ENCODE results near the gene FCN3.

The FCN3 gene

GRCh38 chr1:27341525-27342252 lies 32.9 kb downstream of the FCN3 start, which contains the start of gene SYTL1:
Gene SYTL1, plus strand, starts transcription at chr1:27342022. Its CDS starts 3,313 bp downstream, at chr1:27345335.
- peak; percentile 30 for DNase-seq (ENCODE audit: low read depth)

- DNase-seq (ENCODE audit: low read depth): no peak
These were observed 35.4 kb downstream of the FCN3 start for GRCh38 chr1:27339213-27339612.

DNA sequence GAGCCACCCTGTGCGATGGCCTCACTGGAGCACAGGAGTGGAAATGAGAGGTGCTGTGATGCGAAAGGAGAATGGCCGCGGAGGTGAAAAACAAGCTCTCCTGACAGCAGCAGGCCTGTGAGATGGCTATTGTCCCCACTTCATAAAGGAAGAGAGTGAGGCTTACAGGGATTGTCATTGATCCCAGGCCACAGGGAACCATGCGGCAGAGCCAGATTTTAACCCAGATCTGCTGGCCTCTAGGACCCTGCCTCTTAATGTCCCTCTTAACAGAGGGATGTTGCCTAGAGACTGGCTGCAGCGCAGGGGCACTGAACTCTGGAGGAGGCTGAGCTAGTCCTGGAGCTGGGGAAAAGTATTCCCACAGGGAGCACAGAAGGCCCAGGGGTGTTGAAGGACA lies 35.9 kb downstream of the FCN3 start:
- DNase-seq (ENCODE audit: low read depth): no peak

- no peak for DNase-seq (ENCODE audit: low read depth)
These were observed 37.9 kb downstream of the FCN3 start for GRCh38 chr1:27336756-27337155.

DNA sequence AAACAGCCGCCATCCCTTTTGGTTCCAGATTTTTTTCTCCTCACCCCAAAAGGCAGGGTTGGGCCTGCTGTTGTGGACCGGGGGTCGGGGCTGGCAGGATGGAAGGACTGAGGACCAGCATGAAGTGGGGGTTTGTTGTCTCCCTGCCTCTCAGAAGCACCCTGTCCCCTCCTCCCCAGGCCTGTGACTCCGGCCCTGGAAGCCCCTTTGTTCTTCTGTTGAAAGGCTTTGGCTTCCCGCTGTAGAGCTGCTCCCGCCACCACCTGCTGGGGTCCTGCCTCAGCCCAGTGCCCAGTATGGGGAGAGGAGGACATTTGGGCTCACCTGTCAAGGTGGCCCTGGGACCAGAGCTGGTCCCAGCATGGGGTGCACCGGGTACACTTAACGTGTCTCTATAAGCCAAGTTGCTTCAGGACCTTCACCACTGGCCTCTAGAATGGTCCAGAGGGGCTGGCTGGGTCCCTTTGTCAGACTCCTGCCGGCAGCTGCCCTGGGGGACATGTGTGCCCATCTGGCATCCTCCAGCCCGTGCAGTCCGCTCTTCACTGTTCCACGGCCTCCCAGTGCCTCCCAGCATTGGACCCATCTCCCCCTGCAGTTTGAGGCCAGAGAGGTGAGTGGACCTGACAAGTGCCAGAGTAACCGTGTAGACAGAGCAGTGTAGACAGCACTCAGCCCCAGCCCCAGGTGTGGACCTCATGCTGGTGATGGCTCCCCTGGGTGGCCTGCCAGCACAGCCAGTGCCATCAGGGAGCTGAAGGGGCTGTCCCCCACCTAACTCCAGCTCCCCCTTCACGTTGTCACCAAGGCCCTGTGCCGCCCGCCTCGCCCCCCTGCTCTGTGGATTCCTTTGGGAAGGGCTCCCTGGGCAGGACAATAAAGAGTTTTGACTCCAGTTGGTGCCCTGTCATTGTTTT lies 38.9 kb downstream of the FCN3 start:
- no peak for DNase-seq (ENCODE audit: low read depth)

DNA sequence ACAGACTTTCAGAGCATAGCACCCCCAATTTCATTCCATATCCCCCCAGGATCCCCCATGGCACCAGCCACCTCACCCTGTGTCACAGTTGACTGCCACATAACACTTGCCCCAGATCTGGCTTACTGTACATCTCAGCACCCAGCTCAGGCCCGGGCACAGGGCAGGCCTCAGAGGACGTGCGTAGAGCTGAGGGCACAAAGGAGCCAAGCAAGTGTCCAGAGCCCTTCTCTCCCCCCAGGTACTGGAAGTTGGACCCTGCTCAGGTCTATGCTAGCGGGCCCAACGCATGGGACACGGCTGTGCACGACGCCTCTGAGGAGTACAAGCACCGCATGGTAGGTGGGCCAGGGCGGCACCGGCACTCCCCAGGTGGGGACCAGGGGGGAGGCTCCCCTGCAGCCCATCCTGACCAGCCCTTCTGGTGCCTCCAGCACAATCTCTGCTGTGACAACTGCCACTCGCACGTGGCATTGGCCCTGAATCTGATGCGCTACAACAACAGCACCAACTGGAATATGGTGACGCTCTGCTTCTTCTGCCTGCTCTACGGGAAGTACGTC lies 40.8 kb downstream of the FCN3 start:
- DNase-seq (ENCODE audit: low read depth): no peak

- no peak for DNase-seq (ENCODE audit: low read depth)
These were observed 41.9 kb downstream of the FCN3 start for GRCh38 chr1:27332536-27333281.

GRCh38 chr1:27331922-27332321 lies 42.7 kb downstream of the FCN3 start:
- DNase-seq (ENCODE audit: low read depth): no peak

DNA sequence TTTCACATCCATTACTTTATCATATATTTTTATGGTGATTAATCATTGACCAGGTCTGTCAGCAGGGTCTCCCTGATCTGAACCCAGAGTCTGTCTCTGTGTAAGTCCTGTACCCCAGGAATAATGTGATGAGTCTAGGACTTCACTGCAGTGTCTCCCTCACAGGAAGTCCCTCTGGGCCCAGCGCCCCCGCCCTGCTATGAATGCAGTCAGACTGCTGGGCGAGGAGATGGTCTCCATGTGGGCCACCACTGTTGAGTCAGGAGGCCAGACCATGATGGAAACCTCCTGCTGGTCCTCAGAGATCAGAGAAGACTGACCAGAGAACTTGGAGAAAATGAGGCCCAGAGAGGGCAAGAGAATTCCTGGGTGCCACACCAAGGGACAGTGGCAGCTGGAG lies 43.2 kb downstream of the FCN3 start:
- DNase-seq (ENCODE audit: low read depth): no peak

GRCh38 chr1:27330786-27331185 lies 43.8 kb downstream of the FCN3 start:
- no peak for DNase-seq (ENCODE audit: low read depth)

DNA sequence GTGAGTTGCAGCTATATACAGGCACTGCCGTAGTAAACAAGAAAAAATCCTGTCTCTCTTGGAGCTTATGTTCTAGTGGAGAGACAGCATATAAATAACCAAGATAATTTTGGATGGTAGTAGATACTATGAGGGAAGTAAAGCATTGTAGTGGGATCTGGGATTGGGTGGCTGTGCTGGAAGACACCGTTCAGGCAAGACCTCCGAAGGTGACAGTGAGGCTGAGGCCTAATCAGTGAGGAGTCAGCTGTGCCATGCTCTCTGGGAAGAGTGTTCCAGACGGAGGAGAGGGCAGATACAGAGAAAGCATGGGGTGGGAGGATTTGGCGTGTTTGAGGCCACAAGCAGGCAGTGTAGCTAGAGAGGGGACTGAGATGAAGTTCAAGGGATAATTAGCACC lies 46.7 kb downstream of the FCN3 start:
- DNase-seq (ENCODE audit: low read depth): no peak

- DNase-seq (ENCODE audit: low read depth): no peak
These were observed 49.3 kb downstream of the FCN3 start for GRCh38 chr1:27325286-27325685.

DNA sequence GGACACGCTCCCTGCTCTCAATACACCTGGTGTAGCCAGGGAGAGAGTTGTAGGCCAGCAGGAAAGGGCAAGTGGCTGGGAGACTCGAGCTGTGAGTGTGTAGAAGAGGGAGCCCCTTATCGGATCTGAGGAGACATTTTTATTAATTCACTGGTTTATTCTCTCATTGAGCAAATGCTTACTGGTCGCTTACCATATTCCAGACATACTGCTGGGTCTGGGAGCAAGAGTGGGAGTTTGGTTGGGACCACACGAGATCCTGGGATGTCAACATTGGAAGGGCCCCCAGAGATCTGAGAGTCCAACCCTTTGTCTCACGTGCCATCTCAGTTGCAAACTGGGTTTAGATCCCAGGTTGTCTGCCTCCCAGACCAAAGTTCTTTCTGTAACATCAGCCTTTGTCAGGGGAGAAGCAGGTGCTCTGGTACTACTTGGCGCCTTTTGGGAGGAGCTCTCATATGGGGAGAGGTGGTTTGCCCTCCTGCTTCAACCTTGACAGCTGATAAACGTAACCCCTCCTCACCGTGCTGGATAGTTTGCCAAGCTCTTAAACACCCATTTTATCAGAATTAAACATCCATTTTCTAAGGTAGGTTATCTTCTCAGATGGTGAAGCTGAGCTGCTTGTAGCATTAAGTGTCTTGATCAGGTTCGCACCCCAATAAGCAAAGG lies 51.9 kb downstream of the FCN3 start:
- DNase-seq (ENCODE audit: low read depth): no peak

DNA sequence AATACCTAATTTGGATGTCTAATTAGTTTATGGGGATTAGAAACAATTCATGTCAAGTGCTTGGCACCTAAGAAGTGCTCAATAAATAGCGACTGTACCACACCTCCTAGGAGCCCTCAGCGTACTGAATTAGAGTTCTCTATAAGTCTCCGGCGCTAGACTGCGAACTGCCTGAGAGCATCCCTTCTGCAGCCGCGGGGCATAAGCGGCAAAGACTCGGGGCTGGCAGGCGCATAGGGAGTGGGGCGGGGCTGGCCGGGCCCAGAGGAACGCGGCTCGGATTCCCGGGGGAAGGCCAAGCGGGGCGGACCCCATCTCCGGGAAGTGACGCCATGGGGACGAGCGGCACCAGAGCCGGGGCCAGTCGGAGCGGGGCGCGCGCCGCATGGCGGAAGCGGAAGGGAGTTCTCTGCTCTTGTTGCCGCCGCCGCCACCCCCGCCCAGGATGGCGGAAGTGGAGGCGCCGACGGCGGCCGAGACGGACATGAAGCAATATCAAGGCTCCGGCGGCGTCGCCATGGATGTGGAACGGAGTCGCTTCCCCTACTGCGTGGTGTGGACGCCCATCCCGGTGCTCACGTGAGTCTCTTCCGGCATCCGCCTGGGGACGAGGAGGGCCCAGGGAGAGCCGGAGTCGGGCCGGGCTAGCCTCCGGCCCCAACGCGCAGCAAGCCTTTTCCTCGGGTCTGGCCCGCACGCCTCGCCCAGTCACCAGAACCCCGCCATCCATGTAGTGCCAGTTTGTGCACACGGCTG lies 52.6 kb downstream of the FCN3 start, which contains the start of gene TMEM222:
TSS of gene TMEM222 (plus strand) at position 351 of the 756 bp plus-strand sequence. CDS start at position 386, 35 bp downstream.
- peak; percentile 97 for DNase-seq (ENCODE audit: low read depth)

All from fibroblast of gingiva (primary cell).